H9 (cell line): ENCODE data around the gene GIPC2. TPM values are rescaled to one million over a fixed set of nuclear protein-coding genes. Genes with fewer than 3 reads are reported as not detected.

Source experiments
- DNase-seq: peaks from one replicate; pipeline ENCODE4 v3.0.0-alpha.2; 2017
- H2AFZ ChIP-seq: one replicate; pipeline ENCODE4 v1.6.1; 2013; ENCODE audit warnings: mild to moderate bottlenecking, low read length, control low read depth, moderate library complexity
- H2AK5ac ChIP-seq: 2 replicates; pipeline ENCODE4 v1.6.1; 2013; ENCODE audit warnings: low read length, control low read depth, mixed read lengths; ENCODE audit not compliant: insufficient read length
- H2BK120ac ChIP-seq: one replicate; pipeline ENCODE4 v1.6.1; 2013; ENCODE audit warnings: low read depth, mild to moderate bottlenecking, low read length, control low read depth, inconsistent platforms; ENCODE audit not compliant: poor library complexity, severe bottlenecking
- H2BK12ac ChIP-seq: 2 replicates; pipeline ENCODE4 v1.6.1; 2013; ENCODE audit warnings: low read length, control low read depth, mixed read lengths, low read depth; ENCODE audit not compliant: insufficient read length
- H2BK15ac ChIP-seq: 2 replicates; pipeline ENCODE4 v1.6.1; 2013; ENCODE audit warnings: low read depth, low read length, control low read depth
- H2BK20ac ChIP-seq: one replicate; pipeline ENCODE4 v1.6.1; 2013; ENCODE audit warnings: low read depth, mild to moderate bottlenecking, low read length, control low read depth, inconsistent platforms; ENCODE audit not compliant: poor library complexity, severe bottlenecking
- H2BK5ac ChIP-seq: 2 replicates; pipeline ENCODE4 v1.6.1; 2013; ENCODE audit warnings: low read length, control low read depth, mixed read lengths; ENCODE audit not compliant: insufficient read length
- H3K14ac ChIP-seq: 2 replicates; pipeline ENCODE4 v1.6.1; 2013; ENCODE audit warnings: low read length, control low read depth; ENCODE audit not compliant: insufficient read depth
- H3K18ac ChIP-seq: 2 replicates; pipeline ENCODE4 v1.6.1; 2013; ENCODE audit warnings: low read depth, mild to moderate bottlenecking, mixed read lengths, low read length, control low read depth; ENCODE audit not compliant: insufficient read length
- H3K23ac ChIP-seq: 2 replicates; pipeline ENCODE4 v1.6.1; 2013; ENCODE audit warnings: low read length, control low read depth, mixed read lengths, low read depth; ENCODE audit not compliant: insufficient read length
- H3K23me2 ChIP-seq: 2 replicates; pipeline ENCODE4 v1.6.1; 2013; ENCODE audit warnings: low read depth, mild to moderate bottlenecking, mixed read lengths, low read length, control low read depth; ENCODE audit not compliant: insufficient read length, poor library complexity, severe bottlenecking
- H3K27ac ChIP-seq: 2 replicates; pipeline ENCODE4 v1.5.1; 2013; ENCODE audit warnings: low read length, control low read depth, mixed read lengths, low read depth; ENCODE audit not compliant: insufficient read length
- H3K27me3 ChIP-seq: 2 replicates; pipeline ENCODE4 v1.6.1; 2013; ENCODE audit warnings: low read length, control low read depth, inconsistent platforms; ENCODE audit not compliant: insufficient read depth
- H3K4ac ChIP-seq: 2 replicates; pipeline ENCODE4 v1.6.1; 2013; ENCODE audit warnings: low read depth, mild to moderate bottlenecking, control low read depth, inconsistent platforms, low read length, moderate library complexity
- H3K4me1 ChIP-seq: 2 replicates; pipeline ENCODE4 v1.6.1; 2013; ENCODE audit warnings: low read length, control low read depth, inconsistent platforms; ENCODE audit not compliant: insufficient read depth
- H3K4me2 ChIP-seq: 2 replicates; pipeline ENCODE4 v1.6.1; 2013; ENCODE audit warnings: low read length, control low read depth, mixed read lengths; ENCODE audit not compliant: insufficient read length, insufficient read depth
- H3K56ac ChIP-seq: 2 replicates; pipeline ENCODE4 v1.6.1; 2013; ENCODE audit warnings: low read depth, mild to moderate bottlenecking, mixed read lengths, low read length, control low read depth; ENCODE audit not compliant: insufficient read length
- H3K79me1 ChIP-seq: 2 replicates; pipeline ENCODE4 v1.6.1; 2013; ENCODE audit warnings: low read depth, mild to moderate bottlenecking, moderate library complexity, low read length, control low read depth, inconsistent platforms; ENCODE audit not compliant: insufficient read depth, poor library complexity, severe bottlenecking
- H3K79me2 ChIP-seq: 2 replicates; pipeline ENCODE4 v1.6.1; 2013; ENCODE audit warnings: low read length, control low read depth, inconsistent platforms; ENCODE audit not compliant: insufficient read depth
- H3K9ac ChIP-seq: 2 replicates; pipeline ENCODE4 v1.6.1; 2013; ENCODE audit warnings: low read length, control low read depth, mixed read lengths; ENCODE audit not compliant: insufficient read length; ENCODE audit errors: extremely low read depth
- H3K9me3 ChIP-seq: one replicate; pipeline ENCODE4 v1.6.1; 2013; ENCODE audit warnings: low read depth, low read length, inconsistent platforms; ENCODE audit not compliant: control insufficient read depth
- H3T11ph ChIP-seq: one replicate; pipeline ENCODE4 v1.6.1; 2013; ENCODE audit warnings: mild to moderate bottlenecking, low read length, control low read depth, inconsistent platforms
- H4K20me1 ChIP-seq: one replicate; pipeline ENCODE4 v1.6.1; 2013; ENCODE audit not compliant: control insufficient read depth, insufficient read length, insufficient read depth
- H4K5ac ChIP-seq: 2 replicates; pipeline ENCODE4 v1.6.1; 2013; ENCODE audit warnings: low read depth, mild to moderate bottlenecking, mixed read lengths, low read length, control low read depth; ENCODE audit not compliant: insufficient read length
- H4K8ac ChIP-seq: replicated peaks from 2 replicates; pipeline ENCODE4 v1.6.1; 2013; ENCODE audit warnings: low read length, control low read depth, mixed read lengths, low read depth; ENCODE audit not compliant: insufficient read length
- H4K91ac ChIP-seq: 2 replicates; pipeline ENCODE4 v1.6.1; 2013; ENCODE audit warnings: low read depth, mild to moderate bottlenecking, moderate library complexity, mixed read lengths, low read length, control low read depth; ENCODE audit not compliant: insufficient read length
- H3K27ac Mint-ChIP-seq, 3 experiments: 2 replicates in 2 of 3; 3 replicates in 1 of 3; pipeline ENCODE4 v1.8.0; 2020 to 2021; ENCODE audit warnings: mixed read lengths in 3 of 3, mild to moderate bottlenecking in 1 of 3, moderate library complexity in 1 of 3
- H3K27me3 Mint-ChIP-seq: 2 replicates; pipeline ENCODE4 v1.8.0; 2021; ENCODE audit warnings: low read depth, mild to moderate bottlenecking, moderate library complexity, mixed read lengths
- H3K36me3 Mint-ChIP-seq, 3 experiments: 2 replicates in 2 of 3; 3 replicates in 1 of 3; pipeline ENCODE4 v1.8.0; 2020 to 2021; ENCODE audit warnings: low read depth in 3 of 3, mixed read lengths in 3 of 3; ENCODE audit not compliant: insufficient read depth in 1 of 3
- H3K4me1 Mint-ChIP-seq, 2 experiments: 2 replicates each; pipeline ENCODE4 v1.8.0; 2020; ENCODE audit warnings: mixed read lengths in 2 of 2
- H3K4me3 Mint-ChIP-seq, 2 experiments: 2 replicates in 1 of 2; 3 replicates in 1 of 2; pipeline ENCODE4 v1.8.0; 2020 to 2021; ENCODE audit warnings: mild to moderate bottlenecking in 2 of 2, mixed read lengths in 2 of 2, moderate library complexity in 1 of 2
- H3K9me3 Mint-ChIP-seq, 2 experiments: 2 replicates in 1 of 2; 3 replicates in 1 of 2; pipeline ENCODE4 v1.8.0; 2020; ENCODE audit warnings: mild to moderate bottlenecking in 2 of 2, mixed read lengths in 2 of 2, moderate library complexity in 1 of 2
- WGBS: extraction: QIAGEN DNeasy Blood & Tissue Kit; methylation state at CpG from one replicate; pipeline ENCODE4 v1.1.7; 2013; ENCODE audit warnings: missing lambda C conversion rate, low lambda C conversion rate, mixed read lengths; ENCODE audit not compliant: insufficient read length; ENCODE audit errors: extremely low coverage; 5-methylcytosine and 5-hydroxymethylcytosine counted together
- total RNA-seq: library from RNA; stranded (reverse); gene quantifications from 2 replicates; pipeline ENCODE4 v1.2.1, GENCODE V29; 2021
- TF ChIP-seq, protein P1 (sequence below): fragments of 200-600 bp; sonication (generic); conservative IDR thresholded peaks from 3 replicates; pipeline ENCODE4 v1.8.0; 2021; ENCODE audit warnings: antibody characterized with exemption, mild to moderate bottlenecking

GIPC2 gene
- total RNA-seq, 1 experiment from 2014 or later = 0.85 TPM

DNA sequence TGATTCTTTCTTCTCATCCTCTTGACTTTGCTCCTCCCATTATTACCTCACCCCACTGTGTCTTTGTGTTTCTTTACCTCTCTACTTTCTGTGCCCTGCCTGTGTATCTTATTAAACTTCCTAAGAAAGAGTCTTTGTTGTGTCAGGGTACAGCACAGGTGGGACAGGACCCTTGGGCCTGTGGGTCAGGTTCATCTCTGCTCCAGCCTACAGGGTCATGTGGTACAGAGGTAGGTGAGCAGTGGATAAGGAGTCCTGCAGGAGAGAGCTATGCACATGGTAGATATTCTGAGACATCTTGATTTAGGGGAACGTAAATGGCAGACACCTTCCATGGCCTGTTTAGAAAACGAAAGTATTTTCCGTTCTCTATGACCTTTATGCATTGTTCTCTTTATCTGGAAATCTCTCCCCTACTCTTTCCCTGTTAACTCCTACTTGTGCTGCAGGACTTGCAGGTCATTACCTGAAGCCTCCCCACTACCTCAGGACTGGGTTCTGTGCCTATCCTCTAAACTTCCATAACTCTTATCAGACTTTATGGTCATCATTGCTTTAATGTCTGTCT is 9.9 kb downstream of the GIPC2 start:
- Histone ChIP-seq H3K4ac (no peak overlapping the region), H2AK5ac (no peak overlapping the region), H2AFZ (no peak overlapping the region), H3K23me2 (no peaks in the 10 kb centered on the region), H3K27ac (no peak overlapping the region), H2BK20ac (no peak overlapping the region), H4K91ac (no peak overlapping the region), H2BK120ac (no peak overlapping the region), H2BK12ac (no peak overlapping the region), H3K23ac (no peak overlapping the region), H4K5ac (no peak overlapping the region), H2BK15ac (no peak overlapping the region), H3K27me3 (no peaks in the 10 kb centered on the region), H3K79me1 (no peaks in the 10 kb centered on the region), H3K4me2 (no peak overlapping the region), H3K14ac (no peak overlapping the region), H3K18ac (no peak overlapping the region), H3T11ph (no peak overlapping the region), H3K4me1 (no peaks in the 10 kb centered on the region), H3K9me3 (no peaks in the 10 kb centered on the region), H3K79me2 (no peaks in the 10 kb centered on the region), H3K9ac (no peak overlapping the region), H2BK5ac (no peak overlapping the region), H3K56ac (no peak overlapping the region), H4K20me1 (no peaks in the 10 kb centered on the region), H4K8ac (no peak overlapping the region)
- Mint-ChIP-seq H3K9me3 (no peaks in the 10 kb centered on the region), H3K36me3 (no peaks in the 10 kb centered on the region), H3K27ac (no peak overlapping the region), H3K27me3 (no peaks in the 10 kb centered on the region; the same call in 1 of the 2 replicates), H3K4me1 (peaks cover 6% of the 10 kb centered on the region in 2 experiments; a peak in 2 of 4 replicates), H3K4me3 (no peak overlapping the region)
- WGBS = no CpG with 5 or more reads among the region's 3 CpGs
- TF ChIP-seq, protein P1, sequence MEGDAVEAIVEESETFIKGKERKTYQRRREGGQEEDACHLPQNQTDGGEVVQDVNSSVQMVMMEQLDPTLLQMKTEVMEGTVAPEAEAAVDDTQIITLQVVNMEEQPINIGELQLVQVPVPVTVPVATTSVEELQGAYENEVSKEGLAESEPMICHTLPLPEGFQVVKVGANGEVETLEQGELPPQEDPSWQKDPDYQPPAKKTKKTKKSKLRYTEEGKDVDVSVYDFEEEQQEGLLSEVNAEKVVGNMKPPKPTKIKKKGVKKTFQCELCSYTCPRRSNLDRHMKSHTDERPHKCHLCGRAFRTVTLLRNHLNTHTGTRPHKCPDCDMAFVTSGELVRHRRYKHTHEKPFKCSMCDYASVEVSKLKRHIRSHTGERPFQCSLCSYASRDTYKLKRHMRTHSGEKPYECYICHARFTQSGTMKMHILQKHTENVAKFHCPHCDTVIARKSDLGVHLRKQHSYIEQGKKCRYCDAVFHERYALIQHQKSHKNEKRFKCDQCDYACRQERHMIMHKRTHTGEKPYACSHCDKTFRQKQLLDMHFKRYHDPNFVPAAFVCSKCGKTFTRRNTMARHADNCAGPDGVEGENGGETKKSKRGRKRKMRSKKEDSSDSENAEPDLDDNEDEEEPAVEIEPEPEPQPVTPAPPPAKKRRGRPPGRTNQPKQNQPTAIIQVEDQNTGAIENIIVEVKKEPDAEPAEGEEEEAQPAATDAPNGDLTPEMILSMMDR = no peak
- DNase-seq = no peak
